ELF-1 (cell line): ENCODE measurements around the gene ZNF319.

Source experiments
- DNase-seq: peaks from one replicate; pipeline ENCODE4 v3.0.0-alpha.2; 2016; ENCODE audit warnings: low read depth, low spot score

Gene ZNF319

DNA sequence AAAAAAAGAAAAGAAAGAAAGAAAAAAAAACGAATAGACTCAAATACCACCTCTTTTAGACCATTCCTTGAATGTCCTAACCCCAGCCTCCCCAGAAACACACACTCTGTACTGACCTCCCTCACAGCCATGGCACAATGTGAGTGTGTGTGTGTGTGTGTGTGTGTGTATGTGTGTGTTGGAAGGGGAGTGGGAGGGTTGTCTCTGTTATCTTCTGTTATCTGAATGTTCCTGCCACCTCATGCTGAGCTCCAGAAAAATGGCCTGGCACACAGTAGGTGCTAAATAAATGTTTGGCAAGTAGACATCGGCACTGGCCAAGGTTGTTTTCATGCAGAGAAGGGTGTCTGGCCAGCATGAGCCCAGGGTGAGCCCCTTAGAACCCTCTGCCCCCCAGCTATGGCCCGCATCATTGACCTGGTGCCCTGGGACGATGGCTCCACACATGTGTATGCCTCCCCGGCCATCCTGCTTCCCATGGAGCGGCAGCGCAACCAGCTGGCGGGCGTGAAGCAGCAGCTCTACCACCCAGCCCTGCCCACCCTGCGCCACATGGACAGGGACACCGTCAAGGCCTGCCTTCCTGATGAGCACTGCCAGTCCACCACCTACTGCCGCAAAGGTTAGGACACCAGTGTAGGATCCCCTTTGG lies 22.9 kb downstream of the ZNF319 start:
- DNase-seq: peak; percentile 47

DNA sequence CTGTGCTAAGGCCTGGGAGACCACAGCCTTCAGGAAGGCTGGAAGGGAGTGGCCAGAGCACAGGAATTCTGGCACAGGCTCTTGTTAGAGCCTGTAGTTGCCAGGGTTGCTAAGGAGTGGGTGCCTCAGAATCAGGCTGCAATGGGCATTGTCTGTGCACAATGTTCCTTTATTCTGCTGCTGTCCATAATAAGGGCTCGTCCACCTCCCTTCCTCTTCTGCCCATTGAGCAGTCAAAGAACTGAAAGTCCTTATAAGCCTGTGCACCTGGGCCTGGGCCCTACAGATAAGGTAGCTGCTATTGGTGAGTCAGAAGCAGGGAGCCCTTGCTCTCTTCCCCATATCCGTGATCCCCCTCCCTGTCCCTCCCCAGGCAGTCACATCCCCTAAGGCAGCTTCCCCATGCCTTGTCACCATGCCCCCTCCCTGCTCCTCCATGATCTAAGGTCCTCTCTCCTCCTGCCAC lies 24.1 kb downstream of the ZNF319 start:
- no peak for DNase-seq

DNA sequence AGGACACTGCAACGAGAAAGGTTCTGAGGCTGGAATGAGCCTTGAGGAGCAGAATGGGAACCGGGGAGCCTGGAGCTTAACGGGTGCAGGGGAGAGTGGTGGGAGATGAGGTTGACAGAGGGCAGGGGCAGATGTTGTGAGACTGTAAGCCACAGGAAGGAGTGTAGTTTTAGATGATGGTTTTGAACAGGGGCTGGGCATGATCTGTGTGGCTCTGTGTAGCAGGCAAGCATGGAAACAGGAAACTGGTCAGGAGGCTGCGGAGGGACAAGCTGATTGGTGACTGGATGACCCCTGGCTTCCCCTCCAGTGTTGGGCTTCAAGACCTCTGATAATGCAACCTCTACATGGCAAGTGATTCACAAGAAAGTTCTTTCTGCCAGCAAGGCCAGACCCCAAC lies 28.2 kb downstream of the ZNF319 start:
- no peak for DNase-seq

DNA sequence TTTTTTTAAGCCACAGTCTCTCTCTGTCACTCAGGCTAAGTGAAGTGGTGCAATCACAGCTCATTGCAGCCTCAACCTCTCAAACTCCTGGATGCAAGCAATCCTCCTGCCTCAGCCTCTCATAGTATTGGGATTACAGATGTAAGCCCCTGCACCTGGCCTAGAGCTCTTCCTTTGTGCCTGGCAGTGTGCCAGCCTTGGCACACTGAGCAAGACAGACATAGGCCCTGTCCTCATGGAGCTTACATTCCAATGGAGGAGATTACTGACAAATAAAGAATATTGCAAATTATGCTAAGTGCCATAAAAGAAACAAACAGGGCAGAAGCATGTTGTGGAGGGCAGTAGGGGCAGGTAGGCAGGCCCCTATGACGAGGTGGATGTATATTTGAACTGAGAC lies 28.6 kb downstream of the ZNF319 start:
- DNase-seq: no peak

DNA sequence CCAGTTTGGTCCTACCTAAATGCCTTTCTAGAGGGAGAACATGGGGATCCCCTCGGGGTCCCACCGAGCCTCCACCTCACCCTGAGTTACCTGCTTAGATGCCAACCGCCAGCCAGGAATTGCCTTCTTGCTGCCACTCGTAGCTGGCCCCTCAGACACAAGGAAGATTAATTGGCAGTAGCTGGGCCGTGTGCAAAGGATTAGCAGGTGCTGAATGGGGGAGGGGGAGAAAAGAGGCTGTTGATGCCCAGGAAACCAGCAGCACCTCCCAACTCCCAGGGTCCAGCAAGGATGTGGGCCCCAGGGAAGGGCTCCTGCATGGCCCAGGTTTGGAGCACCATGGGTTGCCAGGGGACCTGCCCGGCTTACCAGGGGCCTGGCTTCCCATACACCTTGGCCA lies 29.5 kb downstream of the ZNF319 start, which contains the start of gene CNGB1:
Gene CNGB1, minus strand, starts transcription at position 159 of the 400 bp plus-strand sequence. CDS start 3,842 bp downstream, outside the sequence.
- no peak for DNase-seq

DNA sequence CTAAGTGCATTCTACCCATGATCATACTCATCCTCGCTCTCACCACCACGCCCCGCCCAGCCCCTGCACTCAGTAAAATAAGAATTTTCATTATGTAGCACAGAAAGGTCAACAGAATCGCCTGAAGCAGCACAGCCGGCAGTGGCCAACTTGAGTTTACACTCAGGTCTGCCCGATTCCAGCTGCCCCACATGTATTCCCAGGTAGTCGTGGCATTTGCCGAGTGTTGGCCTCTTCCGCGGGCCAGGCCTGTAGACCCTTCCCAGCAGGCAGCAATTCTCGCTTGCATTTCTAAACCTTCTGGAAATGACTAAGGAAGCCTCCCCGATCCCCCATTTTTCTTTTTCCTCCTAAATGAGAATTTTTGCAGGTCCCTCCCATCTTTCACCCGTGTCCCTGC lies 30.2 kb downstream of the ZNF319 start:
- no peak for DNase-seq

DNA sequence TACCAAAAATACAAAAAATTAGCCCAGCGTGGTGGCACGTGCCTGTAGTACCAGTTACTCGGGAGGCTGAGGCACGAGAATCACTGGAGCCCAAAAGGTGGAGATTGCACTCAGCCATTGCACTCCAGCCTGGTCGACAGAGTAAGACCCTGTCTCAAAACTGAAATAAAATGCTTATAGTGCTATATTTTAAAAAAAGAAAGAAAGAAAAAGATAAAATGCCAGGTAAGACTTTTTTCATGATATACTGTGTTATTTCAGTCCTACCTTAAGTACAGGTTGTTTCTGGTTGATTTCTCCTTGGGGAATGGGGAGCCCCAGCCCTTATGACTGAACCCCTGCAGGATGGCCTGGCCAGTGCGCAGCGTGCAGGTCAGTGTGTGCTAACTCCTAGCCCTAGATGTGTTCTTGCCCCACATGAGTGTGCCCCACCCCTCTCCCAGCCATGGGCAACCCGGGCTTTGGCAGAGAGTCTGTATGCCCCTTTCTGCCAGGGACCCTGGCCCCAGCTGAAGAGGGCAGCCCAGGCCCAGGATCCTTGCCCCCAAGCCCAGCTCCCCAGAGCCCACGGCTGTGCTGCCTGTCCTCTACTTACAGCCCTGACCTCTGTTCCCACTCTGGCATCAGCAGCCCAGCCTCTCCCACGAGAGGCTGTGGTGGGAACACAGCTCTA lies 30.9 kb downstream of the ZNF319 start:
- DNase-seq: no peak

DNA sequence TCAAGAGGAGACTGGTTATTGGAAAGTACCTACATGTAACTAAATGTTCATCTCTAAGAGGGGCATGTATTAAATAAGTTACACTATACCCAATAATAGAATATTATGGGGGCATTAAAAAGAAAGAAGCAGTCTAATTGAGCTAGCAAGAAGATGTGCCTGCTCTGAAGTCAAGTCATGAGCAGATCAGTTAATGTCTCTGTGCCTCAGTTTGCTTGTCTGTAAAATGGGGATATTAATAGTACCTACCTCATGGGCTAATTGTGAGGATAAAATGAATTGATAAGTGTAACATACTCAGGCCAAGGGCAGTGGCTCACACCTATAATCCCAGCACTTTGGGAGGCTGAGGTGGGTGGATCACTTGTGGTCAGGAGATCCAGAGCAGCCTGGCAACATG lies 32.6 kb downstream of the ZNF319 start:
- no peak for DNase-seq

DNA sequence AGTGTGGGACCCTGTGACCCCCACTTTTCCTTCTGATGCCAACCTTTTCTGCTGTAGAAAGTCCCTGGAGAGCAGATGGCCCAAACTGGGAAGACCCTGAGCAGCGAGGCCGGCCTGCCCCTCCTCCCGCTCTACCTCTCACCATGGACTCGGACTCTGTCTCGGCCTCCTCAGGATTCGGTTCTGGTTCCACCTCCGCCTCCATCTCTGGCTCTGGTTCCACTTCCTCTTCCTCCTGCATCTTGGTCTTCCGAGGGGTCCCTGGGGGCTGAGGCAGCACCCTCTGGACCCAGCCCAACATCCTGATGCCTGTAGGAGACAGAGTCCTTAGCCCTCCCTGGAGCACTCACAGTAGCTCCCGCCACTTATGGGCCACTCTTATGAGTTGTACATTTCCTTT lies 33.5 kb downstream of the ZNF319 start:
- DNase-seq: no peak

DNA sequence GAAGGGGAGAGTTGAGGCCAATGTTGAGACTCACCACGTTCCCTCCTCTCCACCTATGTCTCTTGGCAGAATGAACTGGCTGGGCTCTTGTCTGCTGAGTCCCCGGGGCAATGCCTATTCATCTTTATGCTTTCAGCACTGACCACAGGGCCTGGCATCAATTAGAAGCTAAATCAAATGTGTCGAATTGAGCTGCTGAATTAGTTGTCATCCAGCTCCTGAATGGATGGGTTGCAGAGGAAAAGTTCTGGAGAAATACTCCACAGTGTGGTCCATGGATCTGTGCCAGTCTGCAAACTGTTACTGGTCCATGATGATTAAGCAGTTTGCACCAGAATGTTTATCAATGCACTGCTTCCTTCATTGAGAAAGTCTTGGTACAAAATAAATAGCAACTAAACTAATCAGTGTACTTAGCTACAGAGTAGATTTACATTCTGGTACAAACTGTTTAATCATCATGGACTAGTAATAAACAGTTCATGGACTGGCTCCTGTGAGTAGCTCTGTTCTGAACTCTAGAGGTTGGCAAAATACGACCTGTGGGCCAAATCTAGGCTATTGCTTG lies 34.2 kb downstream of the ZNF319 start:
- no peak for DNase-seq

DNA sequence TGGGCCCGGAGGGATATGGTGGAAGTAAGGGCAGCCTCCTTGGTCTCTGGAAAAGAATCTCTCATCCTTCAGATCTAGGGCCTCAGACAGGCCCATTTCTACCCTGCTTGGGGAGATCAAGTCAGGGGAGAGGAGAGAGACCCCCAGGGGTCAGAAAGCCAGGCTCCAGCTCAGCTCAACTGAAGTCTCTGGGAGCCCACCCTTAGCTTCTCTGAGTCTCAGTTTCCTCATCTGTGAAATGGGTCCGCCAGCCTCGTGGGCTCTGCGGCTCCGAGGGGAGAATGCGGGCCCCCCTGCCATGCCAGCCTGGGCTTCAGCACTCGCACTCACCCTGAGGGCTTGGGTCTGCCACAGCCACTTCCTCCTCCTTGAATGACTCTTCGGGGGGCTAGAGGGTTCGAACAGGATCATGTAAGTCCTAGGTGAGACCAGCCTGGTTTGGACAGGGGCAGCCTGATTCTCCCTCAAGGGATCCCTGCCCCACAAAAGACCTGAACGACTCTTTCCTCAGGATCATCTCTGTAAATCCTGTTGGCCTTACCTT lies 36.2 kb downstream of the ZNF319 start:
- DNase-seq: no peak

DNA sequence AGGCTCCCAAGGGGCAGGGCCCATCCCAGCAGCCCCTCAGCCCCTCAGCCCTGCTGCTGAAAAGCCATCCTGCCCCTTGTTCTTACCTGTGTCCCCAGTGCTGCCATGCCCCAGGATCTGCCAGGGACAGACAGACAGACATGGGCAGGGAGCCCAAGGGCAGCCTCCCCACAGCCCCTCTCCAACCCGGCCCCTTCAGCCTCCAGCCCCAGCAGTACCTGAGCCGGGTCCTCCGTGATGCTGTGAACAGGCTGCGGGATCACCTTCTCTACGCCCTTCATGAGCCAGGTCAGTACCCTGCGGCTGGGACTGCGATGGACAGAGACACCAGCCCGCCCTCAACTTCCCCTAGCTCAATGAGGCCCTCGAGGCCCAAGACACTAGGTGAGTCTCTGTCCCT lies 37.7 kb downstream of the ZNF319 start:
- no peak for DNase-seq

DNA sequence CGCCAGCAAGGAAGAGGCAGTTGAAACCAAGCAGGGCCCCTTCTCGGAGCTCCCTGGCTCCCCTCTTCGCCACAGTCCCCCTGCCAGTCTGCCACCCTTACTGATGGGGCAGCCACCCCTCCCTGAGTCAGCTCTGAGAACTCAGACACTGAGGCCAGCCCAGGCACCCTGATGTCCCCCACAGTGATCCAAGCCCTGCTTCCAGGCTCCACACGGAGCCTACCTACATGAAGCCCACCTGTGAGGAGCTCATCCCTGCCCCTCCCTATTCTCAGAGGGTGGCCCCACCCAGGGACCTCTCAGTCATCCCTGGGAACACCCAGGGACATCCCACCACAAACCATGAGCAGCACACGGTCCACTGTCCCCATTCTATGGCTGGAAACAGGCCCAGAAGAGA lies 38.4 kb downstream of the ZNF319 start:
- DNase-seq: no peak

DNA sequence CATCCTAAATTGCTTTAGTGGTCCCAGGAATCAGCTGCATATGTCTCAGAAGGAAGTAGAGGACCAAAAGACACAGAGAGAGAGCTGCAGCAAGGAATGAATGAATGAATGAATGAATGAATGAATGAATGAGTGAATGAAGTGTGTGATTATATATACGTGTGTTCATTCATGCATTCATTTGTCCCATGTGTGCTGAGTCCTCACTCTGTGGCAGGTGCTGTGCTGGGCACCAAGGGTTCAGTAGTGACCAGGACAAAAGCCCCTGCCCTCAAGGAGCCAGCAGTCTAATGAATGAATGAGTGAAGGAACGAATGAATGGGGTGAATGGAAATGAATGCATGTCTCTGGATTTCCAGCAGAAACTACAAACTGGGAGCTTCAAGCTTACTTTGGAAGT lies 38.9 kb downstream of the ZNF319 start:
- no peak for DNase-seq

DNA sequence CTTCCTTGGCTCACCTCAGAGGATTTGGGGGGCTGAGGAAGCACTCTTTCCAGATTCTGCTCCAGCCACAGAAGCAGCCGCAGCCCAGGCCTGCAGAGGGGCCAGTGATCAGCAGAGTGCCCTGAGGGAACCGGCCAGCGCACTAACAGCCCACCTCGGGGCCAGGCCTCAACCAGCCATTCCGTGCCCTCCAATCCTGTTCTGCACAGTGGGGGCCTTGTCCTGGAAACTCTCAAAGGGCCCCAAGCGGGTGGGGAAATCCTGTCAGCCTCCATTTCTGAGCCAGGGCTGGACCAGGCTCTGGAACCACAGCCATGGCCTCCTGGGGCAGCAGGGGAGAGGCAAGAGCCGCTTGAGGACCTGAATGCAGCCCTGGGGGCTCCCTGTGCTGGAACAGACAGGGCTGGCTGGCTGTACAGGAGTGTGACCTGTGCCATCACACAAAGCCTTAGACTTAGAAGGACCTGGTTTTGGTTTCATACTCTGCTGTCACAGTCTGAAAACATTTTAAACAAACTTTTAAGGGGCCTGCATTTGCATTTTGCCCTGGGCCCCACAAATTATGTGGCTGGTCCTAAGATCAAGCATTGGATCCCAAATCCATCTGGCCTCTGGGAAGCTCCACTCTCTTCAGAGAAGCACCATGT lies 39.5 kb downstream of the ZNF319 start:
- DNase-seq: peak; percentile 68

DNA sequence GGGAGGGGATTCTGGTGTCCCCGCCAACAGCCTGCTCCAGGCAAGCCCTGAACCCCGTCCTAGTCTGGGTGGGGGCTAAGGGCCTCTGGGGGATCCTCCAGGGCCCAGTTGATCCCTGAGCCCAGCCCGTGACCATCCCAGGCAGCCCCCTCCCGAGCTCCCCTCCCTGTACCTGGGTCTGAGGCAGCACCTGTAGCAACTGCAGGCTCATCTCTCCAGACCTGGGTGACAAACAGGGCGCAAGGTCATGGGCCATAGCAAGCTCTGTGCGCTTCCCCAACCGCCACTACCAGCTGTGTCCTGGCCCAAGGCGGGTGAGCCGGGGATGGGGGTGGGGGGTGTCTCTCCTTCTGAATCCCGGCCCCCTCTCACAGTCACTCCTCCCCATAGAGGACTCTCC lies 40.2 kb downstream of the ZNF319 start:
- DNase-seq: no peak

DNA sequence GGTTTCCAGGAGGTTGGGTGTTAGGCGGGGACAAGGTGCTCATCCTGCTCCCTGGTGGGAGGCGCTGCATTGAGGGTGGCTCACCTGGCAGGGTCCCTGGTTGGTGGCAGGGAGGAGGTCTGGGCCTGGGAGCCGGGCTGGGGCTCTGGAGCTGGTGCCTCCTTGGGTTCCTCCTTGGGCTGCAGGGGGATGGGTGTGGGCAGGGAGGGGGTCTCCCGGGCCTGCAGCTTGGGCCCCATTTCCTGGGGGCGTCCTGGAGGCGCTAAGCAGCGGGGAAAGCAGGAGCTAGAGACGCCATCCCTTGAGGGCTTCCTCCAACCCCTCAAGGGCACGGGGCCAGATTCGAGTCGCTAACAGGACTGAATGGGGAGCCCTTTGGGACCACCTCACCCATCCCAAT lies 40.7 kb downstream of the ZNF319 start:
- DNase-seq: no peak

DNA sequence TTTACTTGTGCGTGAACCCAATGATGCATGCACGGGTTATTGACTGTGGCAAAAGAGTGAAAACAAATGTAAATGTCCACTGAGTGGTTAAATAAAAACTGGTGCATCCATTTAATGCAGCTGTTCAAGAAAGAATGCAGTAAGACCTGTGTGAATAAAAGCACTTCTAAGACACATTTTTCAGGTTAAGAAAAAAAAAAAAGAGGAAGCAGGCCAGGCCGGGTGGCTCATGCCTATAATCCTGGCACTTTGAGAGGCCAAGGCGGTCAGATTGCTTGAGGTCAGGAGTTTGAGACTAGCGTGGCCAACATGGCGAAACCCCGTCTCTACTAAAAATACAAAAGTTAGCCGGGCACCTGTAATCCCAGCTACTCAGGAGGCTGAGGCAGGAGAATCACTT lies 41.4 kb downstream of the ZNF319 start:
- no peak for DNase-seq

DNA sequence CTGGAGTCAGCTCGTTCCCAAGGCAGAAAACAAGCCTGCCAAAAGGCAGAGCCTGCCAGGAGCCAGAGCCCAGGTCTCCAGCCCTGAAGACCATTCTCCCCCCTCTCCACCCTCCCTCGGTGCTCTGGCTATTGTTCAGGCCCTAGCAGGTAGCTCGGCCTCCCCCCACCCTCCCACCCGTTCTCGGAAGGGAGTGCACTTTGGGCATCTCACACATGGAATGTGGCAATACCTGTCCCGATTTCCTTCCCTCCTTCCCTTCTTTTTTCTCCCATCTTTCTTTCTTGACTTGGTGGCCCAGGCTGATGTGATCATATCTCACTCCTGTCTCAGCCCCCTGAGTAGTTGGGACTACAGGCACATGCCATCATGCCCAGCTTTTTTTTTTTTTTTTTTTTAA lies 41.9 kb downstream of the ZNF319 start:
- peak; percentile 27 for DNase-seq

DNA sequence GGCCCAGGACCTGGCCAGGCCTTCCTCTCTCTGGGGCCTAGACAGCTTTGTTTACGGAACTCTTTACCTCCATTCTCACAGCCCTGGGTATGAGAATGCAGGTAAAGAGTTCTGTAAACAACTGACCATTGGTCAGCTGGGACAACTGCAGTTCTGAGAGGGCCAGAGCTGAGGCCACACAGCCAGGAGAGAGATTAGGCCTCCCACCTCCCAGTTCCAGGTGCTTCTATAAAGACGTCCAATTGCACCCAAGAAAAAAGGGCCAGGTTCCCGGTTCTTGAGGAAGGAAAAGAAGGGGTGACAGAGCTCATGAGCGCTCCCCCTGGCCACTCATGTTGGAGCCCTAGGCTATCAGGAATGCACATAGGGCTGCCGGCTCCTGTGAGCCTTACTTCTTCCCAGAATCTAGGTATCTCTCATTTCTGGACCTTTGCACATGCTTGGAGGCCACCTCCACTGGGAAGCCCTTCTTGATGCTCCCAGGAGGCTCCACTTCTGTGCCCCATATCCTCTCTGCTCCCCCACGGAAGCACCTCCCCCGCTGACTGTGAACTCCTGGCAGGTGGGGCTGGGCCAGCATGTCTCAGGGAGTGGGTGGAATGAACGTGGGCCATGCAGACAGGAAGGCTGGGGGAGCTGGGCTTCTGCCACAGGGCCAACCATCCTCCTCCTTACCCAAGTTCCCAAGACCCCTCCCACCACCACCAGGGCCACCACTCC lies 42.6 kb downstream of the ZNF319 start:
- DNase-seq: peak; percentile 37

DNA sequence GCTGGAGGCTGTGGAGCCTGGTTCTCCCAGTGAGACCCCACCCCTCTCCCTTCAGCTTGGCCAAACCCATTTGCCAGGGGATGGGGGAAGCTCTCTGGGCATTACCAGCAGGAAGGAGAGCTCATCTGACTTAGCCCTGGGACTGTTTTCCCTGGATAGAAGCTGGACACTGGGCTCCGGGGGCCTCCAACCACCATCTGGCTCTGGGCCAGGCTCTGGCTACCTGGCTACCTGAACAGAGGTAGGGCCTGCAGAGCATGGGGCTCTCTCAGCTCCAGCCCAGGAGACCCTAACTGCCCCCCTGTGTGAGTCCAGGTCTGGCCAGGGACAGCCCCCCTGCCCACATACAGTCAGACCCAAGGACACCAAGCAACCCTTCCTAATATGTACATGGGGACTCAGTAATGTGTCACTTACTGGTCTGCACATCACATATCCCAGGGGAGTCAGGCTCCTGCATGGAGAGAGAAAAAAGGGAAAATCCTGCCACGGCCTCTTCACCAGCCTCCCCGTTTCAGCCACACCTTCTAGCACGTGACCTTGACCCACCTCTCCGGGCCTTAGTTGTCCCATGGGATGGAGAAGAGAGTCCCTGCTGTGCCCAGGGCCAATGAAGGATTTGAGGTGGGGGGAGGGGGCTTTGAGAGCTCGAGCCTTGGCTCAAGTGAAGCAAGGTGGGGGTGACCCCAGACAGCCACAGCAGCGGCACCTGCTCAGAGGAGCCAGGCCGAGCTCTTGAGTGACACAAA lies 43.4 kb downstream of the ZNF319 start:
- DNase-seq: no peak
